ENCODE measurements around the gene MRPL12.
"Not testable (repeated sequence)": the region's sequence is repeated elsewhere in the genome, so short reads cannot be mapped to it uniquely, and the experiment has no call there.

The MRPL12 gene

GRCh38 chr17:81717766-81718089 is 14.6 kb downstream of the MRPL12 start:
- DNase-seq, result no peak

GRCh38 chr17:81719410-81720266 is 16.5 kb downstream of the MRPL12 start:
- no peak for DNase-seq

- DNase-seq, result no peak
Measured at GRCh38 chr17:81720267-81721071, 17.3 kb downstream of the MRPL12 start.

- DNase-seq, result no peak
Measured at GRCh38 chr17:81722184-81723120, 19.3 kb downstream of the MRPL12 start.

GRCh38 chr17:81723651-81724209 is 20.6 kb downstream of the MRPL12 start:
- DNase-seq, result no peak

- no peak for DNase-seq
Measured at GRCh38 chr17:81725439-81725838, 22.3 kb downstream of the MRPL12 start.

- no peak for DNase-seq
Measured at GRCh38 chr17:81726004-81726403, 22.8 kb downstream of the MRPL12 start.

GRCh38 chr17:81727324-81728031 is 24.3 kb downstream of the MRPL12 start:
- no peak for DNase-seq

GRCh38 chr17:81733507-81734404 is 30.6 kb downstream of the MRPL12 start:
- DNase-seq, result peak; percentile 81 to 84

GRCh38 chr17:81734405-81735263 is 31.5 kb downstream of the MRPL12 start:
- no peak for DNase-seq

GRCh38 chr17:81735264-81736102 is 32.3 kb downstream of the MRPL12 start:
- DNase-seq, result peak in 1 of 2 experiments; percentile 25

GRCh38 chr17:81737947-81738800 is 35.0 kb downstream of the MRPL12 start:
- DNase-seq, result no peak

- DNase-seq, result no peak
Measured at GRCh38 chr17:81738801-81739393, 35.7 kb downstream of the MRPL12 start.

GRCh38 chr17:81739593-81739992 is 36.4 kb downstream of the MRPL12 start:
- not testable (repeated sequence) for DNase-seq

GRCh38 chr17:81740395-81740961 is 37.3 kb downstream of the MRPL12 start:
- DNase-seq, result no peak

GRCh38 chr17:81741049-81741593 is 38.0 kb downstream of the MRPL12 start:
- no peak for DNase-seq

Measured in activated CD4-positive, alpha-beta T cell treated with anti-CD3 and anti-CD28 coated beads, Interleukin-2, amount 50 U/mL, for 48 hours (primary cell).